PFSK-1 (cell line): ENCODE results near the gene KIF26B.

Source experiments
- FOXP2 ChIP-seq: optimal IDR thresholded peaks from 2 replicates; pipeline ENCODE3; 2011; ENCODE audit warnings: borderline replicate concordance, control low read depth, inconsistent platforms; ENCODE audit not compliant: insufficient read depth; ENCODE audit errors: extremely low read length, extremely low read depth
- POLR2AphosphoS5 ChIP-seq: IDR thresholded peaks from 2 replicates; pipeline ENCODE4 v1.6.1; 2012; ENCODE audit warnings: low read depth, mild to moderate bottlenecking, control low read depth, low read length, moderate library complexity
- REST ChIP-seq, 2 experiments: IDR thresholded peaks; 2 replicates each; pipeline versions ENCODE4 v1.6.1 to v1.8.0; 2011 to 2012; ENCODE audit warnings: low read depth in 2 of 2, low read length in 2 of 2, control low read depth in 1 of 2, inconsistent platforms in 1 of 2, mild to moderate bottlenecking in 1 of 2, moderate library complexity in 1 of 2; ENCODE audit not compliant: insufficient read depth in 1 of 2
- SIN3A ChIP-seq: IDR thresholded peaks from 2 replicates; pipeline ENCODE4 v1.6.1; 2012; ENCODE audit warnings: mild to moderate bottlenecking, low read length, moderate library complexity, borderline replicate concordance; ENCODE audit not compliant: insufficient read depth
- TAF1 ChIP-seq: IDR thresholded peaks from 2 replicates; pipeline ENCODE4 v1.6.1; 2012; ENCODE audit warnings: low read length, control low read depth, borderline replicate concordance; ENCODE audit not compliant: insufficient read depth

Gene KIF26B

GRCh38 chr1:245686446-245687030, 531.8 kb downstream of the KIF26B start:
- TF ChIP-seq TAF1 = no peak

GRCh38 chr1:245687152-245687635, 532.4 kb downstream of the KIF26B start:
- TF ChIP-seq FOXP2 (no peak), TAF1 (no peak), REST (IDR thresholded peaks at IDR 0.05; ENCODE audit: insufficient read depth in 1 of 2, low read depth in 2 of 2, low read length in 2 of 2) (no peak), POLR2AphosphoS5 (no peak), SIN3A (no peak)

GRCh38 chr1:245687636-245688535, 533.1 kb downstream of the KIF26B start:
- TF ChIP-seq REST (IDR thresholded peaks at IDR 0.05; ENCODE audit: insufficient read depth in 1 of 2, low read depth in 2 of 2, low read length in 2 of 2) (no peak), SIN3A (no peak), TAF1 (no peak), POLR2AphosphoS5 (no peak), FOXP2 (no peak)

DNA sequence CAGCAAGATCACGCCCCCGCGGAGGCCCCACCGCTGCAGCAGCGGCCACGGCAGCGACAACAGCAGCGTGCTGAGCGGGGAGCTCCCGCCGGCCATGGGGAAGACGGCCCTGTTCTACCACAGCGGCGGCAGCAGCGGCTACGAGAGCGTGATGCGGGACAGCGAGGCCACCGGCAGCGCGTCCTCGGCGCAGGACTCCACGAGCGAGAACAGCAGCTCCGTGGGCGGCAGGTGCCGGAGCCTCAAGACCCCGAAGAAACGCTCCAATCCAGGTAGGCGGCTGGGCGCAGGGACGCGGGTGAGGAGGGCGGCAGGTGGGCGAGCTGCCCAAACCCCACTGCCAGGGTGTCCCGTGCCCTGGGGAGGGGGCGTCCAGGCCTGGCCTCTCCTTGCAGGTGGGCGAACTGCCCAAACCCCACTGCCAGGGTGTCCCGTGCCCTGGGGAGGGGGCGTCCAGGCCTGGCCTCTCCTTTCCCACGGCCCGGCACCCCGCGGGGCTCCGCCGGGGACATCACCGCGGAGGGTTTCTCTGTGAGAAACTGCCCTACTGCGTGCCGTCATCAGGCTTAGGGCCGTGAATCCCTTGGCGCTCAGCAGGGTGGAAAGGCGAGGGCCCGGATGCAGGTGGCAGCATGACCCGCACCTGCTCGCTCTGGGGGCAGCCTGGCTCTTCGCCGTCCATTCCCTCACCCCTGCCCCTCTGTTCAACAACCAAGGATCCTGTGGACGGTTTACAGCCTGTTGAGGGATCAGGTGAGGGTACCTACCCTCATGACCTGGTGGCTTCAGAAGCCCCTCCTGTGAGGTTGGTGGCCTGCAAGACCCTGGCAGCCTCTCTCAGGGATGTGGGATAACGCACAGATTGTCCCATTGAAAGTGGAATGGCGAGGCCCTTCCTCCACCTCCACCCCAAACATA, 534.0 kb downstream of the KIF26B start:
- no peak for TF ChIP-seq REST (IDR thresholded peaks at IDR 0.05; ENCODE audit: insufficient read depth in 1 of 2, low read depth in 2 of 2, low read length in 2 of 2)
- no peak for TF ChIP-seq FOXP2
- no peak for TF ChIP-seq POLR2AphosphoS5
- no peak for TF ChIP-seq SIN3A

GRCh38 chr1:245690156-245690690, 535.4 kb downstream of the KIF26B start:
- no peak for TF ChIP-seq TAF1
- no peak for TF ChIP-seq POLR2AphosphoS5
- TF ChIP-seq REST (IDR thresholded peaks at IDR 0.05; ENCODE audit: insufficient read depth in 1 of 2, low read depth in 2 of 2, low read length in 2 of 2) = no peak
- TF ChIP-seq SIN3A = no peak
- TF ChIP-seq FOXP2 = no peak
